ENCODE results near the gene MBD5.

GRCh38 chr2:148391324-148391723 lies 370.4 kb downstream of the MBD5 start:
- TF ChIP-seq CTCF (IDR thresholded peaks at IDR 0.05) (no peak), POLR2A (IDR thresholded peaks at IDR 0.05) (no peak)
